ENCODE results near the gene MRPL55. TPM values are rescaled to one million over a fixed set of nuclear protein-coding genes. Genes with fewer than 3 reads are reported as not detected.

The MRPL55 gene
- total RNA-seq, 1 donor from 2014 or later: 56.9 TPM

- Mint-ChIP-seq H3K4me3 (no peak overlapping the region), H3K36me3 (no peaks in the 10 kb centered on the region), H3K9me3 (no peaks in the 10 kb centered on the region), H3K27ac (no peak overlapping the region), H3K4me1 (peaks cover 19% of the 10 kb centered on the region), H3K27me3 (ENCODE audit: low read depth) (peaks cover 18% of the 10 kb centered on the region)
- DNase-seq (ENCODE audit: low spot score in 2 of 2, unreplicated experiment in 2 of 2): no peak
- TF ChIP-seq CTCF (IDR thresholded peaks at IDR 0.05; ENCODE audit: unreplicated experiment): no peak
Measured at GRCh38 chr1:228134591-228134990, 25.5 kb upstream of the MRPL55 start.

- peak overlapping the region; percentile 98 for H3K27ac Mint-ChIP-seq
- H3K4me1 Mint-ChIP-seq: peaks cover 19% of the 10 kb centered on the region
- H3K9me3 Mint-ChIP-seq: no peaks in the 10 kb centered on the region
- H3K4me3 Mint-ChIP-seq: peak overlapping the region; percentile 78
- no peak for TF ChIP-seq CTCF (IDR thresholded peaks at IDR 0.05; ENCODE audit: unreplicated experiment)
- H3K27me3 Mint-ChIP-seq (ENCODE audit: low read depth): peaks cover 13% of the 10 kb centered on the region
- DNase-seq (ENCODE audit: low spot score in 2 of 2, unreplicated experiment in 2 of 2): no peak
- H3K36me3 Mint-ChIP-seq: no peaks in the 10 kb centered on the region
Measured at GRCh38 chr1:228131766-228132165, 22.7 kb upstream of the MRPL55 start.

- no peaks in the 10 kb centered on the region for H3K36me3 Mint-ChIP-seq
- no peak overlapping the region for H3K27ac Mint-ChIP-seq
- no peak for TF ChIP-seq CTCF (IDR thresholded peaks at IDR 0.05; ENCODE audit: unreplicated experiment)
- H3K4me3 Mint-ChIP-seq: no peak overlapping the region
- no peaks in the 10 kb centered on the region for H3K4me1 Mint-ChIP-seq
- no peak for DNase-seq (ENCODE audit: low spot score in 2 of 2, unreplicated experiment in 2 of 2)
- H3K9me3 Mint-ChIP-seq: no peaks in the 10 kb centered on the region
- H3K27me3 Mint-ChIP-seq (ENCODE audit: low read depth): peaks cover 6% of the 10 kb centered on the region
Measured at GRCh38 chr1:228125185-228125584, 16.1 kb upstream of the MRPL55 start.

- TF ChIP-seq CTCF (IDR thresholded peaks at IDR 0.05; ENCODE audit: unreplicated experiment): no peak
- DNase-seq (ENCODE audit: low spot score in 2 of 2, unreplicated experiment in 2 of 2): no peak
- Mint-ChIP-seq H3K4me1 (no peaks in the 10 kb centered on the region), H3K4me3 (no peak overlapping the region), H3K27ac (no peak overlapping the region), H3K27me3 (ENCODE audit: low read depth) (peaks cover 6% of the 10 kb centered on the region), H3K9me3 (peaks cover 6% of the 10 kb centered on the region), H3K36me3 (no peaks in the 10 kb centered on the region)
Measured at GRCh38 chr1:228123505-228123904, 14.4 kb upstream of the MRPL55 start.

GRCh38 chr1:228122921-228123441 lies 13.9 kb upstream of the MRPL55 start:
- H3K4me1 Mint-ChIP-seq: no peaks in the 10 kb centered on the region
- no peak for DNase-seq (ENCODE audit: low spot score in 2 of 2, unreplicated experiment in 2 of 2)
- H3K36me3 Mint-ChIP-seq: peaks cover 2% of the 10 kb centered on the region
- peaks cover 6% of the 10 kb centered on the region for H3K27me3 Mint-ChIP-seq (ENCODE audit: low read depth)
- no peak for TF ChIP-seq CTCF (IDR thresholded peaks at IDR 0.05; ENCODE audit: unreplicated experiment)
- no peak overlapping the region for H3K27ac Mint-ChIP-seq
- H3K4me3 Mint-ChIP-seq: no peak overlapping the region
- H3K9me3 Mint-ChIP-seq: peaks cover 9% of the 10 kb centered on the region

Data from mesothelial cell of epicardium (in vitro differentiated cells).